ENCODE data around the gene NKPD1. TPM values are rescaled to one million over a fixed set of nuclear protein-coding genes. Genes with fewer than 3 reads are reported as not detected.

NKPD1 gene
- total RNA-seq, 1 donor from 2014 or later, result 0.07 TPM

DNA sequence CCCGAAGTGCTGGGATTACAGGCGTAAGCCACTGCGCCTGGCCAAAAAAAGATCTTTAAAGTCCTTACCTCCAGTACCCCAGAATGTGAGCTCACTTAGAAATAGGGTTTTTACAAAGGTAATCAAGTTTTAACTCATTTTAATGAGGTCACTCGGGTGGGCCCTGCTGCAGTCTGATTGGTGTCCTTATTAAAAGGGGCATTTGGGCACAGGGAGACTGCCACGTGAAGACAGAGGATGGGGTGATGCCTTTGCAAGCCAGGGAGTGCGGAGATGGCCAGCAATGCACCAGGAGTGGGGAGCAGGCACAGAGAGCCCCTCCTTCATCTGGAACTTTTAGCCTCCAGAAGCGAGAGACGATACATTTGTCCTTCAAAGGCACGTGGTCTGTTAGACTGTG lies 11.7 kb downstream of the NKPD1 start:
- H3K27me3 Mint-ChIP-seq (ENCODE audit: low read depth), result peaks cover 14% of the 10 kb centered on the region
- H3K27ac Mint-ChIP-seq, result no peak overlapping the region
- DNase-seq (ENCODE audit: low spot score), result no peak
- H3K9me3 Mint-ChIP-seq, result no peaks in the 10 kb centered on the region
- intact Hi-C loops (cut with micrococcal nuclease), result no loop called here
- H3K4me1 Mint-ChIP-seq (ENCODE audit: low read depth), result peaks cover 14% of the 10 kb centered on the region
- no peak overlapping the region for H3K4me3 Mint-ChIP-seq (ENCODE audit: low read depth)
- H3K36me3 Mint-ChIP-seq (ENCODE audit: low read depth), result peaks cover 3% of the 10 kb centered on the region

DNA sequence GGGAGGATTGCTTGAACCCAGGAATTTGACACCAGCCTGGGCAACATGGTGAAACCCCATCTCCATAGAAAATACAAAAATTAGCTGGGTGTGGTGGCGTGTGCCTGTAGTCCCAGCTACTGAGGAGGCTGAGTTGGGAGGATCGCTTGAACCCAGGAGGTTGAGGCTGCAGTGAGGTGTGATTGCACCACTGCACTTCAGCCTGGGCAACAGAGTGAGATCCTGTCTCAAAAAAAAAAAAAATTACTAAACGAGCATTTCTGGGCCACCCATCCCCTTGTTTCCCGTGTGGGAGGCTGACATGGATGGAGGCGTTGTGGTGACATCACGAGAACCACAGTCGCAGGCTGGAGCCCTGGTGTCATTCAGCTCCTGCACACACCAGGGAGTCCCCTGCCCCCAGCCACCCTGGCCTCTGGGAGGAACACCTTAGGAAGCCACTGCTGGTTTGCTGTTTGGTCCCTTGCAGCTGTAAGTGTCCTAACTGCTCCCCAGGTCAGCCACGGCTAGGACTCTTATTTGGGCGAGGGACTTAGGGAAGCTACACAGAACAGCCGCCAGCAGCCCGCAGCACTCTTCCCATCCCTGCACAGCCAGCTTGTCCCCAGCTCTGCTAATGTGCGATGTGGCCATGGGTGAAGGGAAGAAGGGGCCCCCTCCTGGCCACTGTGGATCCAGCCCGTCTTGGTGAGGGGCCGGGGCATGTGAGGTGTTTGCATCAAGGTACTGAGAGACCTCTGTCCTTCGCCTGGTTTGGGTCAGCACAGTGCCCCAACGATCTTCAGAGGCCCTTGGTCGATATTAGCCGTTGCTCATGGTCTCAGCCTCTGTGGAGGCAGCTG lies 12.7 kb downstream of the NKPD1 start:
- Mint-ChIP-seq H3K4me1 (ENCODE audit: low read depth) (peaks cover 10% of the 10 kb centered on the region), H3K36me3 (ENCODE audit: low read depth) (peaks cover 3% of the 10 kb centered on the region), H3K9me3 (no peaks in the 10 kb centered on the region), H3K27ac (no peak overlapping the region), H3K4me3 (ENCODE audit: low read depth) (no peak overlapping the region), H3K27me3 (ENCODE audit: low read depth) (peaks cover 9% of the 10 kb centered on the region)
- no peak for DNase-seq (ENCODE audit: low spot score)
- intact Hi-C loops (cut with micrococcal nuclease), result no loop called here

DNA sequence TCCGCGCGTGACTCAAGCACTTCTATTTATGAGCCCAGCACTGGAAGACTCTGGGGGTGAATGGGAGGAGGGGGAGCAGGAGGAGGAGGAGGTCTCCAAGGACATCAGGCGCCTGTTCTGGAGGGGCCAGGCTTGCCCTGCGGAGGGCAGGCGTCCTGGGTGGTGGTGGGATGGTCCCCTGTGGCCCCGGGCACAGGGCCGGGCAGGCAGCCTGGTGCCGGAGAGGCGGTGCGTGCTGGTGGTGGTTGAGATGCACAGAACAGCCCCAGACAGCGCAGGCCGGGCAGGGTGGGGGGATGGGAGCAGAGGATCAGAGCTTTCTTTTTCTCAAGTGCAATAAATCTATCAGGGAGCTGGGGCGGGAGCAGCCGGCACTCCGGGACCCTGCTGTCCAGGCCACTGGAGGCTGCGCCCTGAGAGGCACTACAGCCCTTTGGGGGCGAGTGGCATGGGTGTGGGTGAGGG lies 14.0 kb downstream of the NKPD1 start:
- no peak for DNase-seq (ENCODE audit: low spot score)
- intact Hi-C loops (cut with micrococcal nuclease), result no loop called here
- no peaks in the 10 kb centered on the region for H3K9me3 Mint-ChIP-seq

DNA sequence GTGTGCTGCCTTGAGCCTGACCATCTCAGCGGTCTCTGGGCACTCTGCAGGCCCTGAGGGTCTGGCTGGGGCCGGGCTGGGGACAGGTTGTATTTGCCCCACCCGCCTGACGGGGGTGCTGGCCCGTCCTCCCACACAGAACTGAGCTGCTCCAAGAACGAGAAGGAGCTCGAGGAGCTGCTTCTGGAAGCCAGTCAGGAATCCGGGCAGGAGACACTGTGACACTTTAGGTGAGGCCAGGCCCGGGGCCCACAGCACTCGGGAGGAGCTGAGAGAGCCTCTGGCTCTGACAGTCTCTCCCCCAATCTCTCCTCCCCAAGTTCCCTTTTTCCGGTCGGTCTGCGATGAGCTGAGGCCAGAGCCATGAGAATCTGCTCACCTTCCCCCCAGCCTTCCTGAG lies 14.5 kb downstream of the NKPD1 start:
- Mint-ChIP-seq H3K27me3 (ENCODE audit: low read depth) (no peaks in the 10 kb centered on the region), H3K9me3 (no peaks in the 10 kb centered on the region), H3K27ac (no peak overlapping the region), H3K4me1 (ENCODE audit: low read depth) (peaks cover 6% of the 10 kb centered on the region), H3K4me3 (ENCODE audit: low read depth) (no peak overlapping the region), H3K36me3 (ENCODE audit: low read depth) (no peaks in the 10 kb centered on the region)
- intact Hi-C loops (cut with micrococcal nuclease), result no loop called here
- no peak for DNase-seq (ENCODE audit: low spot score)

More for the DNA sequence above, 14.0 kb downstream of the NKPD1 start:
- Mint-ChIP-seq H3K4me3 (ENCODE audit: low read depth) (no peak overlapping the region), H3K27ac (no peak overlapping the region), H3K27me3 (ENCODE audit: low read depth) (peaks cover 3% of the 10 kb centered on the region), H3K4me1 (ENCODE audit: low read depth) (peaks cover 6% of the 10 kb centered on the region), H3K36me3 (ENCODE audit: low read depth) (no peaks in the 10 kb centered on the region)

- intact Hi-C loops (cut with micrococcal nuclease), result no loop called here
- H3K27me3 Mint-ChIP-seq (ENCODE audit: low read depth), result no peaks in the 10 kb centered on the region
- H3K9me3 Mint-ChIP-seq, result no peaks in the 10 kb centered on the region
- H3K4me1 Mint-ChIP-seq (ENCODE audit: low read depth), result peaks cover 6% of the 10 kb centered on the region
- H3K4me3 Mint-ChIP-seq (ENCODE audit: low read depth), result no peak overlapping the region
- no peaks in the 10 kb centered on the region for H3K36me3 Mint-ChIP-seq (ENCODE audit: low read depth)
- DNase-seq (ENCODE audit: low spot score), result no peak
- no peak overlapping the region for H3K27ac Mint-ChIP-seq
Observed at GRCh38 chr19:45145270-45146189, 15.3 kb downstream of the NKPD1 start.

DNA sequence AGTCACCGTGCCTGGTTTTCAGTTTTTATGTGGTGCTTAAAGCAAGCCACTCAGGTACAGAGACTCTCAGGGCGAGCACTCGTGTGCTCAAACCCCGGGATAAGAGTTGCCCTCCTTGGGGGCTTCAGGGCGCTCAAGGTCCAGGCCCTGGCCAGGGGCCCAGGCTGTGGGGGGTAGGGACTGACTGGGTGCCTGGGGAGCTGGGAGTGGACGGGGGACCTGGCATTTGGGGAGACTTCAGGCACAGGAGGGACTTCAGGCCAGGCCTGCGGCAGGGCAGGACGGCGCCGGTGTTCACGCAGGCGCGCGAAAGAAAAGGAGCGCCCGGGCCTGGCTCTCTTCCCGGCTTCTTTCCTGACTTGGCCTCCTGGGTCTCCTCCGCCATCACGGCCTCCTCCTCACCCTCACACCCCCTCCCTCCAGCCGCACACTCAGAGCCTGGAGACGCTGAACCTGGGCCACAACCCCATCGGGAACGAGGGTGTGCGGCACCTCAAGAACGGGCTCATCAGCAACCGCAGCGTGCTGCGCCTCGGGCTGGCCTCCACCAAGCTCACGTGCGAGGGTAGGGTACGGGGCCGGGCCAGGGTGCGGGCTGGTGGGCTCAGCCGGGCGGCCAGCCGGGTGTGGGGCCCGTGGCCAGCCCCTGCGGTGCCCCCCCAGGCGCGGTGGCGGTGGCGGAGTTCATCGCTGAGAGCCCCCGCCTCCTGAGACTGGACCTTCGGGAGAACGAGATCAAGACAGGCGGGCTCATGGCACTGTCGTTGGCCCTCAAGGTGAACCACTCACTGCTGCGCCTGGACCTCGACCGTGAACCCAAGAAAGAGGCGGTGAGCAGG lies 16.1 kb downstream of the NKPD1 start:
- intact Hi-C loops (cut with micrococcal nuclease), result no loop called here
- no peak overlapping the region for H3K27ac Mint-ChIP-seq
- no peaks in the 10 kb centered on the region for H3K27me3 Mint-ChIP-seq (ENCODE audit: low read depth)
- H3K36me3 Mint-ChIP-seq (ENCODE audit: low read depth), result no peaks in the 10 kb centered on the region
- peaks cover 6% of the 10 kb centered on the region for H3K4me1 Mint-ChIP-seq (ENCODE audit: low read depth)
- no peak for DNase-seq (ENCODE audit: low spot score)
- no peak overlapping the region for H3K4me3 Mint-ChIP-seq (ENCODE audit: low read depth)
- no peaks in the 10 kb centered on the region for H3K9me3 Mint-ChIP-seq

DNA sequence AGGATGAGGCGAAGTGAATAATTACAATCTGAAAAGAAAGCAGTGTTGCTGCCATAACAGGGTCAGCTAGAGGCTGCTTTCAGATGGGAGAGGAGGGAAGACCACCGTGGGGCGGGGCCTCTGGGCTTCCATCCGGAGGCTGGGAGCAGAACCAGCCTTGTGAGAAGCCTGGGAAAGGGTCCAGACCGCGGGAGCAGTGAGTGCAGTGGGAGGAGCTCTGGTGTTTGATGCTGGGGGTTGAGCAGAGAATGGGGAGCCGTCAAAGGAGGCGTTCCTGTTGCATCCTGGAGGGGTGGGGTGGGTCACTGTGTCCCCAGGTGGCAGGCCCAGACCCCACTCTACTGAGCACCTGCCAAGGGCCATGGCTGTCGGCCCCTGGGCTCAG lies 18.1 kb downstream of the NKPD1 start:
- Mint-ChIP-seq H3K27ac (no peak overlapping the region), H3K27me3 (ENCODE audit: low read depth) (no peaks in the 10 kb centered on the region), H3K4me3 (ENCODE audit: low read depth) (no peak overlapping the region), H3K4me1 (ENCODE audit: low read depth) (no peaks in the 10 kb centered on the region), H3K9me3 (no peaks in the 10 kb centered on the region), H3K36me3 (ENCODE audit: low read depth) (no peaks in the 10 kb centered on the region)
- intact Hi-C loops (cut with micrococcal nuclease), result no loop called here
- no peak for DNase-seq (ENCODE audit: low spot score)

- intact Hi-C loops (cut with micrococcal nuclease), result no loop called here
- no peaks in the 10 kb centered on the region for H3K36me3 Mint-ChIP-seq (ENCODE audit: low read depth)
- no peak for DNase-seq (ENCODE audit: low spot score)
- H3K4me3 Mint-ChIP-seq (ENCODE audit: low read depth), result no peak overlapping the region
- no peaks in the 10 kb centered on the region for H3K9me3 Mint-ChIP-seq
- no peaks in the 10 kb centered on the region for H3K27me3 Mint-ChIP-seq (ENCODE audit: low read depth)
- H3K27ac Mint-ChIP-seq, result no peak overlapping the region
- no peaks in the 10 kb centered on the region for H3K4me1 Mint-ChIP-seq (ENCODE audit: low read depth)
Observed at GRCh38 chr19:45142016-45142725, 18.6 kb downstream of the NKPD1 start.

DNA sequence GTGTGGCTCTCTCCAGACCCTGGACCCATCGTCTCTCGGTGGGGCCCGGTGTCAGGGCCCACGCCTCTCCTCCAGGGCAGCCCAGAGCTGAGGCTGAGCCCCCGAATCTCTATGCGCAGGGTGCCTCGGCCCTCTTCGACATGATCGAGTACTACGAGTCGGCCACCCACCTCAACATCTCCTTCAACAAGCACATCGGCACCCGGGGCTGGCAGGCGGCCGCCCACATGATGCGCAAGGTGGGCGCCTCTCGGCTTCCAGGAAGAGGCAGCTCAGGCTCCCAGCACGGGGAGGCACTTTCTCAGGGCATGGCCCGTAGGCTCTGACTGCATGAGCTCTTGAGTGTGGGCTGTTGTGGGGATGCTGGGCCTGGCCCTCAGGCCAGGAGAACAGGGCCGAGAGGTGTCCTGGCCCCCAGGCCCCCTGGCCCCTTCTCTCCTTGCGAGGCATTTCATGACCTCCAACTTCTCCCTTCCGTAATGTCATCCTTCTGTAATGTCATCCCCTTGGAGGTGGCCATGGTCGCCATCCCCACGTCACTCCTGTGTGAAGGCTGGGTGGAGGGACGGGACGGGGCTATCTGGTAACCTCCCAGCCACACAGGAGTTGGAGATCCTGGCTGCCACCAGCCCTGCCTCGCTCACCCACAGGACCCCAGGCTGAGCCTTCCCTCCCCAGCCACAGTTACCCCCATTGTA lies 19.4 kb downstream of the NKPD1 start:
- no peak overlapping the region for H3K4me3 Mint-ChIP-seq (ENCODE audit: low read depth)

DNA sequence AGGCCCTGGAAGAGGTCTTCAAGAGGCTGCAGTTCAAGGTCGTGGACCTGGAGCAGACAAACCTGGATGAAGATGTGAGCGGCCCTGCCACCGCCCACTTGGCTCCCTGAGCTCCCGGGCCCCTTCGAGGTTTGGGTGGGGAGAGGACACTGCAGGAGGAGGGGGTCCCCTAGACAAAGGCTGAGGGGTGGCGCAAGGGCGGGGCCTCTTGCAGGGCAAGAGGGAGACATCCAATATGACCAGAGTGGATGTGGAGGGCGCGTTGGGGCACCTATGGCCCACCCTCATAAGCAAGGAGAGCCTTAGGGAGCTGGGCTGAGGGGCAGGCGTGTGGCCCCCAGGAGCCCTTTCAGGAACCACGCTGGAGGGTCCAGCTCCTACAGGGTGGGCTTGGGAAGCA lies 20.2 kb downstream of the NKPD1 start:
- no peaks in the 10 kb centered on the region for H3K4me1 Mint-ChIP-seq (ENCODE audit: low read depth)
- H3K9me3 Mint-ChIP-seq, result no peaks in the 10 kb centered on the region
- H3K27ac Mint-ChIP-seq, result no peak overlapping the region
- H3K36me3 Mint-ChIP-seq (ENCODE audit: low read depth), result no peaks in the 10 kb centered on the region
- no peaks in the 10 kb centered on the region for H3K27me3 Mint-ChIP-seq (ENCODE audit: low read depth)
- no peak for DNase-seq (ENCODE audit: low spot score)
- H3K4me3 Mint-ChIP-seq (ENCODE audit: low read depth), result no peak overlapping the region
- intact Hi-C loops (cut with micrococcal nuclease), result no loop called here

More for the DNA sequence above, 19.4 kb downstream of the NKPD1 start:
- Mint-ChIP-seq H3K4me1 (ENCODE audit: low read depth) (no peaks in the 10 kb centered on the region), H3K9me3 (no peaks in the 10 kb centered on the region), H3K27ac (no peak overlapping the region), H3K36me3 (ENCODE audit: low read depth) (no peaks in the 10 kb centered on the region), H3K27me3 (ENCODE audit: low read depth) (no peaks in the 10 kb centered on the region)
- intact Hi-C loops (cut with micrococcal nuclease), result no loop called here
- no peak for DNase-seq (ENCODE audit: low spot score)

GRCh38 chr19:45140144-45140503 lies 20.7 kb downstream of the NKPD1 start:
- Mint-ChIP-seq H3K27me3 (ENCODE audit: low read depth) (no peaks in the 10 kb centered on the region), H3K4me3 (ENCODE audit: low read depth) (no peak overlapping the region), H3K27ac (no peak overlapping the region), H3K4me1 (ENCODE audit: low read depth) (no peaks in the 10 kb centered on the region), H3K36me3 (ENCODE audit: low read depth) (no peaks in the 10 kb centered on the region), H3K9me3 (no peaks in the 10 kb centered on the region)
- DNase-seq (ENCODE audit: low spot score), result no peak
- intact Hi-C loops (cut with micrococcal nuclease), result no loop called here
